Keratinocyte (primary cell): ENCODE results near the gene SH3BP5L. TPM values are rescaled to one million over a fixed set of nuclear protein-coding genes. Genes with fewer than 3 reads are reported as not detected.

ENCODE experiments used
- DNase-seq: peaks from one replicate; pipeline ENCODE4 v3.0.0-alpha.2; 2011; ENCODE audit warnings: low read depth, missing footprints, low spot score
- FAIRE-seq: peaks from 2 replicates; lab custom pipeline; 2011; peaks lifted over from hg19 to GRCh38; lab: Jason Lieb, UNC
- H2AFZ ChIP-seq: 2 replicates; pipeline ENCODE4 v1.6.0; 2012; ENCODE audit warnings: low read length, control low read depth, inconsistent platforms; ENCODE audit not compliant: control insufficient read depth
- H3K27ac ChIP-seq: 2 replicates; pipeline ENCODE4 v1.5.1; 2011; ENCODE audit warnings: low read length; ENCODE audit not compliant: control insufficient read depth, insufficient read depth
- H3K27me3 ChIP-seq: 3 replicates; pipeline ENCODE4 v1.6.0; 2011; ENCODE audit warnings: low read length; ENCODE audit not compliant: control insufficient read depth, insufficient read depth; ENCODE audit errors: extremely low read depth
- H3K36me3 ChIP-seq, 2 experiments: 2 replicates in 1 of 2; 3 replicates in 1 of 2; pipeline ENCODE4 v1.5.1; 2011; ENCODE audit warnings: low read length in 2 of 2, mild to moderate bottlenecking in 1 of 2; ENCODE audit not compliant: control insufficient read depth in 2 of 2, insufficient read depth in 2 of 2; ENCODE audit errors: extremely low read depth in 1 of 2
- H3K4me1 ChIP-seq: 3 replicates; pipeline ENCODE4 v1.5.1; 2011; ENCODE audit warnings: low read length; ENCODE audit not compliant: control insufficient read depth, insufficient read depth; ENCODE audit errors: extremely low read depth
- H3K4me2 ChIP-seq: 3 replicates; pipeline ENCODE4 v1.6.0; 2011; ENCODE audit warnings: low read depth, low read length; ENCODE audit not compliant: control insufficient read depth, insufficient read depth; ENCODE audit errors: extremely low read depth
- H3K4me3 ChIP-seq, 3 experiments: fragments of 200-600 bp in 1 of 3; sonication (generic) in 1 of 3; 2 replicates in 2 of 3; 3 replicates in 1 of 3; pipeline ENCODE4 v1.5.1; 2011 to 2016; ENCODE audit warnings: low read length in 3 of 3, mild to moderate bottlenecking in 3 of 3, control low read depth in 2 of 3, inconsistent platforms in 1 of 3, low read depth in 1 of 3, mixed read lengths in 1 of 3, mixed run types in 1 of 3, moderate library complexity in 1 of 3; ENCODE audit not compliant: control insufficient read depth in 2 of 3, insufficient read depth in 2 of 3; ENCODE audit errors: extremely low read depth in 1 of 3
- H3K79me2 ChIP-seq: 2 replicates; pipeline ENCODE4 v1.6.0; 2012; ENCODE audit warnings: low read length; ENCODE audit not compliant: control insufficient read depth, insufficient read depth
- H3K9ac ChIP-seq: 3 replicates; pipeline ENCODE4 v1.6.0; 2011; ENCODE audit warnings: low read length; ENCODE audit not compliant: control insufficient read depth, insufficient read depth; ENCODE audit errors: extremely low read depth
- H3K9me1 ChIP-seq: 3 replicates; pipeline ENCODE4 v1.6.0; 2011; ENCODE audit warnings: low read length; ENCODE audit not compliant: control insufficient read depth, insufficient read depth; ENCODE audit errors: extremely low read depth
- H3K9me3 ChIP-seq: 2 replicates; pipeline ENCODE4 v1.5.1; 2012; ENCODE audit warnings: low read depth, low read length; ENCODE audit not compliant: control insufficient read depth
- H4K20me1 ChIP-seq: 3 replicates; pipeline ENCODE4 v1.6.0; 2011; ENCODE audit warnings: low read length; ENCODE audit not compliant: control insufficient read depth, insufficient read depth; ENCODE audit errors: extremely low read depth
- EZH2 ChIP-seq: IDR thresholded peaks from one replicate; pipeline ENCODE4 v1.6.1; 2012; ENCODE audit warnings: inconsistent platforms, mild to moderate bottlenecking, low read length, moderate library complexity
- dilution Hi-C: fragments of 300-500 bp; cut with MboI; formaldehyde crosslinking; loops from one replicate; pipeline ENCODE4 v1.7.0; 2020; ENCODE audit warnings: low sequenced_read_pairs; ENCODE audit not compliant: extremely low pct_ligation_motif_present
- polyA plus RNA-seq, 5 experiments: library from polyadenylated mRNA; depleted of rRNA in 3 of 5; stranded (reverse) in 3 of 5; stranded (forward) in 1 of 5; unstranded in 1 of 5; fragments of >200 nt; gene quantifications; 1 replicate in 1 of 5; 2 replicates in 3 of 5; 3 replicates in 1 of 5; pipeline versions ENCODE4 v1.2.1 to v1.2.3, GENCODE V29; 2011 to 2012; ENCODE audit warnings: missing spikeins in 2 of 5, low read depth in 1 of 5, low replicate concordance in 1 of 5
- TF ChIP-seq, protein P1 (sequence below), 3 experiments: IDR thresholded peaks in 1 of 3; conservative IDR thresholded peaks in 1 of 3; optimal IDR thresholded peaks in 1 of 3; 2 replicates in 2 of 3; 3 replicates in 1 of 3; pipeline versions ENCODE3 to v1.5.1; 2011; ENCODE audit warnings: low read length in 3 of 3, mild to moderate bottlenecking in 3 of 3, moderate library complexity in 2 of 3, control low read depth in 1 of 3, inconsistent platforms in 1 of 3; ENCODE audit not compliant: insufficient read depth in 2 of 3; ENCODE audit errors: extremely low read depth in 1 of 3

The SH3BP5L gene
- polyA plus RNA-seq, 1 donor (not counting 4 experiments of a cell fraction or from before 2014, with no cell fraction given), result 13.2 TPM

DNA sequence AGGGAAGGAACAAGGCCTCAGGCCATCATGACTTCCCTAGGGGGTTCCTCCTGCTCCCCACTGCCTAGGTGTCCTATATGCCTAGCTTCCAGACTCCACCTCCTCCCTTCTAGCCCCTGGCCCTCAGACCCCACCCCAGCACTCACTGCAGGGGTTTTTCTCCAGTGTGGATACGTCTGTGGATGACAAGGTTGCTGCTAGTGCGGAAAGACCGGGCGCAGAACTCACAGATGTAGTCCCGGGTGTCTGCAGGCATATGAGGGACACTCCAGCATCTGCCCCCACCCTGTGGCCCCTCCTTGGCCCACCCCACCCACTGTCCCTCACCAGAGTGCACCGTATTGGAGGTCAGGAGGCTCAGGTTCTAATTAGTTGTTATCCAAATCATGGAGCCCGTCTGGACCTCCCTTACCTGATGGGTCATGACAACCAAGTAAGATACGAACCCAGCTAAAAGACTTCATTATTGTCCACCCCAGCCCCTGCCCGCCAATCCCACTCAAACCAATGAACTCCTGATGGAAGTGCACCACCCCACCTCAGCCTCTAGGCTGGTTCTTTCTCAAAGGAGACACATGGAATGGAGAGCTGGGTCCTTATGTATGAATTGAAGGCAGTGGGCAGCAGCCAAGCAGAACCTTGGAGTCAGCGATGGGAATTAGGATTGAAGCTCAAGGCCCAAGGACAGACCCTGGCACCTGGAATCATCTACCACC lies 25.0 kb upstream of the SH3BP5L start:
- Histone ChIP-seq H3K27me3 (no peaks in the 10 kb centered on the region), H2AFZ (no peak overlapping the region), H3K79me2 (peaks cover 3% of the 10 kb centered on the region), H3K4me1 (no peaks in the 10 kb centered on the region), H3K4me2 (no peak overlapping the region), H3K9ac (no peak overlapping the region), H3K27ac (no peak overlapping the region), H4K20me1 (no peaks in the 10 kb centered on the region), H3K4me3 (no peak overlapping the region), H3K36me3 (peaks cover 48 to 54% of the 10 kb centered on the region in 2 experiments), H3K9me1 (no peaks in the 10 kb centered on the region), H3K9me3 (no peaks in the 10 kb centered on the region)
- DNase-seq, result no peak
- no peak for FAIRE-seq
- no peak for TF ChIP-seq EZH2
- dilution Hi-C loops, result no loop called here

DNA sequence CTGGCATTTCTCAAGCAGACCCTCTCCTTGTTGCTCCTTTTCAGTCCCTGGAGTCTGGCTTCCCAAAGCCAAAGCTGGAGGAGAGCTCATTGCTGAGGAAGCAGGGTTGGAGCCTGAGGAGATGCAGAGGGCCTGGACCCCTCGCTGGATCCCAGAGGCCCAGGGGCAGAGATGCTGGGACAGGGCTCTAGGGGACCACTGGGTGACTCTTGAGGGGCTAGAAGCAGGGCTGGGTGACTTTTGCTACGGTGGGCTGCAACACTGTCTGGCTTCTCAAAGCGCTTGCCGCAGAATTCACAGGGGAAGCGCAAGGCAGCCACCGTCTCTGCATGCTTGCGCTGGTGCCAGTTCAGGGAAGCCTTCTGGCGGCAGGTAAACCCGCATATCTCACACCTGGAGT lies 24.4 kb upstream of the SH3BP5L start:
- Histone ChIP-seq H3K9me1 (no peaks in the 10 kb centered on the region), H3K4me2 (no peak overlapping the region), H2AFZ (no peak overlapping the region), H3K79me2 (peaks cover 3% of the 10 kb centered on the region), H3K4me3 (no peak overlapping the region), H3K9me3 (no peaks in the 10 kb centered on the region), H3K27me3 (no peaks in the 10 kb centered on the region), H4K20me1 (no peaks in the 10 kb centered on the region), H3K27ac (no peak overlapping the region), H3K4me1 (no peaks in the 10 kb centered on the region), H3K9ac (no peak overlapping the region), H3K36me3 (peaks cover 42 to 48% of the 10 kb centered on the region in 2 experiments)
- FAIRE-seq (no peak), DNase-seq (no peak)
- TF ChIP-seq EZH2, result no peak
- TF ChIP-seq, protein P1, sequence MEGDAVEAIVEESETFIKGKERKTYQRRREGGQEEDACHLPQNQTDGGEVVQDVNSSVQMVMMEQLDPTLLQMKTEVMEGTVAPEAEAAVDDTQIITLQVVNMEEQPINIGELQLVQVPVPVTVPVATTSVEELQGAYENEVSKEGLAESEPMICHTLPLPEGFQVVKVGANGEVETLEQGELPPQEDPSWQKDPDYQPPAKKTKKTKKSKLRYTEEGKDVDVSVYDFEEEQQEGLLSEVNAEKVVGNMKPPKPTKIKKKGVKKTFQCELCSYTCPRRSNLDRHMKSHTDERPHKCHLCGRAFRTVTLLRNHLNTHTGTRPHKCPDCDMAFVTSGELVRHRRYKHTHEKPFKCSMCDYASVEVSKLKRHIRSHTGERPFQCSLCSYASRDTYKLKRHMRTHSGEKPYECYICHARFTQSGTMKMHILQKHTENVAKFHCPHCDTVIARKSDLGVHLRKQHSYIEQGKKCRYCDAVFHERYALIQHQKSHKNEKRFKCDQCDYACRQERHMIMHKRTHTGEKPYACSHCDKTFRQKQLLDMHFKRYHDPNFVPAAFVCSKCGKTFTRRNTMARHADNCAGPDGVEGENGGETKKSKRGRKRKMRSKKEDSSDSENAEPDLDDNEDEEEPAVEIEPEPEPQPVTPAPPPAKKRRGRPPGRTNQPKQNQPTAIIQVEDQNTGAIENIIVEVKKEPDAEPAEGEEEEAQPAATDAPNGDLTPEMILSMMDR (optimal IDR thresholded peaks at IDR 0.05 in 1 of 3, IDR thresholded peaks at IDR 0.05 in 1 of 3, conservative IDR thresholded peaks at IDR 0.05 in 1 of 3; ENCODE audit: extremely low read depth in 1 of 3, insufficient read depth in 2 of 3, low read length in 3 of 3), result no peak
- dilution Hi-C loops, result no loop called here
